SK-N-SH treated with all-trans-retinoic acid at 6 μM for 48 hours (cell line): ENCODE results near the gene SIX2.

ENCODE experiments used
- BACH2 ChIP-seq: fragments of 250-450 bp; sonication (Bioruptor Pico); IDR thresholded peaks from 2 replicates; pipeline ENCODE4 v1.9.0; 2021; ENCODE audit warnings: mild to moderate bottlenecking, borderline replicate concordance
- TF ChIP-seq, protein P1 (sequence below): fragments of 250-450 bp; sonication (Bioruptor Pico); IDR thresholded peaks from 2 replicates; pipeline ENCODE4 v1.5.1; 2021; ENCODE audit warnings: mild to moderate bottlenecking, moderate library complexity
- TF ChIP-seq, protein P2 (sequence below): fragments of 250-450 bp; sonication (Bioruptor Pico); IDR thresholded peaks from 2 replicates; pipeline ENCODE4 v1.8.0; 2020; ENCODE audit warnings: mild to moderate bottlenecking, moderate library complexity, borderline replicate concordance

DNA sequence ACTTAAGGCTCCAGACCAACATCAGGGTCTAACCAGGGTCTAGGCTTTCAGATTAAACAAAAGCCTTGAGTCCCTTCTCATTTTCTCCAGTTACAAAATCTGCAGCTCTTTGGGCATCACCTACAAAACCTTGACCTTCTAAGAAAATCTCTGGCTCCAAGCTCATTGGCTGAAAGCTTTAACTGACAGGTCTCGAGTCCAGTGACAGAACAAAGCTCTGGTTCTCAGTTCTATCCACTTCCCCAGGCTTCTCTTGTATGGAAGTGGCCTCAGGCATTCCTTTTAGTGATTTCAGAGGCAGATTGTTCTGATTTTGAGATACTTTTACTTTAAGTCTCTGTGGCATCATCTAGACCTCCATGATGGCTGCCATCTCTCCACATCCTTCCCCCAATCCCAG, 11.3 kb downstream of the SIX2 start:
- TF ChIP-seq, protein P1, sequence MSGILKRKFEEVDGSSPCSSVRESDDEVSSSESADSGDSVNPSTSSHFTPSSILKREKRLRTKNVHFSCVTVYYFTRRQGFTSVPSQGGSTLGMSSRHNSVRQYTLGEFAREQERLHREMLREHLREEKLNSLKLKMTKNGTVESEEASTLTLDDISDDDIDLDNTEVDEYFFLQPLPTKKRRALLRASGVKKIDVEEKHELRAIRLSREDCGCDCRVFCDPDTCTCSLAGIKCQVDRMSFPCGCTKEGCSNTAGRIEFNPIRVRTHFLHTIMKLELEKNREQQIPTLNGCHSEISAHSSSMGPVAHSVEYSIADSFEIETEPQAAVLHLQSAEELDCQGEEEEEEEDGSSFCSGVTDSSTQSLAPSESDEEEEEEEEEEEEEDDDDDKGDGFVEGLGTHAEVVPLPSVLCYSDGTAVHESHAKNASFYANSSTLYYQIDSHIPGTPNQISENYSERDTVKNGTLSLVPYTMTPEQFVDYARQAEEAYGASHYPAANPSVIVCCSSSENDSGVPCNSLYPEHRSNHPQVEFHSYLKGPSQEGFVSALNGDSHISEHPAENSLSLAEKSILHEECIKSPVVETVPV (CRISPR knock-in tag): no peak
- TF ChIP-seq, protein P2, sequence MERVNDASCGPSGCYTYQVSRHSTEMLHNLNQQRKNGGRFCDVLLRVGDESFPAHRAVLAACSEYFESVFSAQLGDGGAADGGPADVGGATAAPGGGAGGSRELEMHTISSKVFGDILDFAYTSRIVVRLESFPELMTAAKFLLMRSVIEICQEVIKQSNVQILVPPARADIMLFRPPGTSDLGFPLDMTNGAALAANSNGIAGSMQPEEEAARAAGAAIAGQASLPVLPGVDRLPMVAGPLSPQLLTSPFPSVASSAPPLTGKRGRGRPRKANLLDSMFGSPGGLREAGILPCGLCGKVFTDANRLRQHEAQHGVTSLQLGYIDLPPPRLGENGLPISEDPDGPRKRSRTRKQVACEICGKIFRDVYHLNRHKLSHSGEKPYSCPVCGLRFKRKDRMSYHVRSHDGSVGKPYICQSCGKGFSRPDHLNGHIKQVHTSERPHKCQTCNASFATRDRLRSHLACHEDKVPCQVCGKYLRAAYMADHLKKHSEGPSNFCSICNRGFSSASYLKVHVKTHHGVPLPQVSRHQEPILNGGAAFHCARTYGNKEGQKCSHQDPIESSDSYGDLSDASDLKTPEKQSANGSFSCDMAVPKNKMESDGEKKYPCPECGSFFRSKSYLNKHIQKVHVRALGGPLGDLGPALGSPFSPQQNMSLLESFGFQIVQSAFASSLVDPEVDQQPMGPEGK (CRISPR knock-in tag): no peak
- TF ChIP-seq BACH2 (CRISPR knock-in tag): no peak
